ENCODE measurements around the gene GSG1.
"Not testable (repeated sequence)": the region's sequence is repeated elsewhere in the genome, so short reads cannot be mapped to it uniquely, and the experiment has no call there.

Gene GSG1

GRCh38 chr12:13046964-13047363, 56.5 kb downstream of the GSG1 start:
- DNase-seq = no peak

DNA sequence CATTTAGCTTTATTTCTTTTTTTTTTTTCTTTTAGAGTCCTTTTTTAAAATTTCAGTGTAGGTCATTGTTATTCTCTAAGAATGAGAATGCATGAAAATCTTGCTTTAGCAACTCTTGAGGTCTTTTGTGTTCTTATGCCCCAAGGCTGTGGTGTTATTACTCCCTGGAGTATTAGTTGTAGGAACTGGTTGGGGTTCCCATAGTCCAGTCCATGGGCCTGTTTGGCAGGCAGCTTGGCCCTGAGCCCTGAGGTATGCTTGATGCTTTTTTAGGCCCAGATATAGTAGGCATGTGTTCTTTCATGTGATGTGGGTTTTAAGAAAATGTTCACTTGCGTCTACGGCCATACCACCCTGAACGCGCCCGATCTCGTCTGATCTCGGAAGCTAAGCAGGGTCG, 57.7 kb downstream of the GSG1 start:
- DNase-seq = no peak

- no peak for DNase-seq
Measured at GRCh38 chr12:13044906-13045299, 58.6 kb downstream of the GSG1 start.

DNA sequence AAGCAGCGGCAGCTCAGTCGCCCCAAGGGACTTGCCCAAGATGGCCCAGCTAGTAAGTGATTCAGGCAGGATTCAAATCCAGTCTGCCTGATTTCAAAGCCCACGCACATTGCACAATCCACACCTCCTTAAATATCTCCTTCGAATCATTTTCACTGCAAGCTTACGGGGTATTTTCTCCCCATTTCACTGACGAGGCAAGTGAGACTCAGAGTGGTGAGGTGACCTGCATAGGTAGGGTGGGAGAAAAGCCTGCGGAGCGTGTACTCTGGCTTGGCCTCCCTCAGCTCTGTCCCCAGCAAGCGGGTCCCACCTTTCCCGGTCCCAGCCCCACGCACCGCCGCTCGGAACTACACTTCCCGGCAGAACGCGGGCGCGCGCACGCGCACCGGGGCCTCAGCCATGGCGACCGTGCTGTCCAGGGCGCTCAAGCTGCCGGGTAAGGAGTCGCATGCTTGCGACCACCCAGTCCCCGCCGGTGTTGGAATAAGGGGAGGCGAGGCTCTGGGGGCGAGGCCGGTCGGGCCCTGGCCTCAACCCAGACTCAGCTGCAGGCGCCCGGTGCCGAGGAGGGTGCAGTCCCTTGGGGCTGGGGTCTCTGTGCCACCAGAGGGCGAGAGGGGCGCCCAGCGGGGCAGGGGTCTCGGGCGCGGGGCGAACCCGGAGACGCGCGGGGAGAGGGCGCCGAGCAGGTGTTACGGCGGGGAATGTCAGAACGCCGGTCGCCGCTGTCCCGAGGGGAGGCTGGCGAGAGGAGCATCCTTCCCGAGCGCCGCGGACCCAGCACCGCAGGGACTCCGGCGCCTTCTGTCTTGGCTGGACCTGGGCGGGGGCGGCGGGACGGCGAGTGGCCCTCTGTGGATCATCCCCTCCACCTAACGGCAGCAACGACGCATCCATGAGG, 59.2 kb downstream of the GSG1 start, which contains the start of gene FAM234B:
Gene FAM234B, plus strand, starts transcription at position 380 of the 904 bp plus-strand sequence. Its CDS starts 23 bp downstream, at position 403.
- peak; percentile 76 for DNase-seq

GRCh38 chr12:13042666-13043230, 60.7 kb downstream of the GSG1 start:
- DNase-seq = no peak

- DNase-seq = no peak
Measured at GRCh38 chr12:13041224-13041623, 62.2 kb downstream of the GSG1 start.

DNA sequence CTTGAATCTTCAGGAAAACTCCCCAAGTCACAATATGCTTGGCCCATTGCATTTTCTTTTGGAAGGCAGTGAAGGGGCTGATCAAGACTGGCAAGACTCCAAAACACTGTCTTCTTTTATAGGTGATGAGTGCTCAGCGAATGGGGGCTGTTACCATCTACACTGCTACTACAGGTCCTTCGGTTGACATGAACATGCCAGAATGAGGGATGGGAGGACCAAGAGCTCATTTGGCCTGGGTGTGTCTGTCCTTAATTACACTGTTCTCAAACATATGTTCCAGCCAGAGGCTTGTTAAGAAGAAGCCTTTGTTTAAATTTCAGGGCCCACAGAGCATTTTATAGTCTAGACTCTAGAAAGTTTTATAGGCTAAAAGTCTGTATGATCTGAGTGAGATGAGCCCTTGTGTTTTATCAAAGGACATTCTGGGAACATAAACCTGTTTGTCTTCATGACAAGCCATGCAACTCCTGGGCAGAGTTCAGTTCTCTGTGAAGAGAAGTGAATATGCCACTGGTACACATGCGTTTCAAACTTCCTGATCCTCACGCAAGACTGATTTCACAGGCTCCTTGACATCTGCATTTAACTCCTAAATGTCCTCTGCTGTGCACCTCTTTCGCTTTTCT, 64.0 kb downstream of the GSG1 start:
- no peak for DNase-seq

- DNase-seq = no peak
Measured at GRCh38 chr12:13038491-13039161, 64.8 kb downstream of the GSG1 start.

GRCh38 chr12:13036881-13037280, 66.6 kb downstream of the GSG1 start:
- no peak for DNase-seq

- DNase-seq = not testable (repeated sequence)
Measured at GRCh38 chr12:13035335-13035734, 68.1 kb downstream of the GSG1 start.
